Measurements from ENCODE around the gene NUDT16L1. TPM values are rescaled to one million over a fixed set of nuclear protein-coding genes. Genes with fewer than 3 reads are reported as not detected.
A peak's percentile ranks its signal among the peaks of the same experiment; 100 is the strongest.

The NUDT16L1 gene
- total and polyA plus RNA-seq, 2 of the 4 experiments (the other 2 are of a cell fraction): 22.9 to 44.3 TPM

- no peaks in the 10 kb centered on the region for H3K27me3 ChIP-seq (ENCODE audit: control insufficient read depth, insufficient read depth, low read length)
- no peaks in the 10 kb centered on the region for H3K9me1 ChIP-seq (ENCODE audit: insufficient read depth, low read length)
- ATAC-seq (ENCODE audit: low read depth) (peak; percentile 45; the same call in 1 of the 2 replicates), DNase-seq (no peak)
- no peaks in the 10 kb centered on the region for H3K4me1 ChIP-seq (ENCODE audit: control insufficient read depth, insufficient read depth, low read length)
- H3K79me1 ChIP-seq (ENCODE audit: low read depth in 1 of 2, low read length in 2 of 2): no peaks in the 10 kb centered on the region
- ChIA-PET CTCF (no interaction called here), POLR2A (ENCODE audit: unreplicated experiment) (no interaction called here)
- H3K9ac ChIP-seq (ENCODE audit: low read depth, low read length): no peak overlapping the region
- no peak overlapping the region for H3K14ac ChIP-seq (replicated peaks; ENCODE audit: low read depth, low read length)
- H2AK9ac ChIP-seq (replicated peaks; ENCODE audit: low read depth, low read length, poor library complexity): peak overlapping the region; percentile 72
- no peak overlapping the region for H2BK120ac ChIP-seq (ENCODE audit: low read depth, low read length)
- H3K36me3 ChIP-seq (ENCODE audit: control insufficient read depth, insufficient read depth, low read length): no peaks in the 10 kb centered on the region; the same call in 1 of the 2 replicates
- H3K9me3 ChIP-seq (ENCODE audit: control insufficient read depth, insufficient read depth, low read length): no peaks in the 10 kb centered on the region
- no peak overlapping the region for H4K91ac ChIP-seq (ENCODE audit: insufficient read depth, low read depth, low read length)
- no peak overlapping the region for H3K27ac ChIP-seq (ENCODE audit: insufficient read depth, low read length)
- dilution Hi-C loops (cut with HindIII; ENCODE audit: low sequenced_read_pairs, unreplicated experiment): no loop called here
- WGBS, 2 experiments (ENCODE audit: extremely low coverage in 2 of 2, insufficient read length in 1 of 2): 40% methylated on average over 1 of the region's 14 CpGs; no CpG with 5 or more reads in 1 of the 2 experiments
- H2BK5ac ChIP-seq (ENCODE audit: low read depth, low read length, poor library complexity, severe bottlenecking): no peak overlapping the region
- no peak overlapping the region for H4K8ac ChIP-seq (ENCODE audit: low read depth in 2 of 2, low read length in 2 of 2)
- TF ChIP-seq SMC3 (IDR thresholded peaks at IDR 0.05; ENCODE audit: low read depth, low read length): no peak
- no peak for TF ChIP-seq RAD21 (IDR thresholded peaks at IDR 0.05; ENCODE audit: low read length)
- TF ChIP-seq CTCF (conservative IDR thresholded peaks at IDR 0.05; ENCODE audit: low read depth, low read length): no peak
- TF ChIP-seq BHLHE40 (IDR thresholded peaks at IDR 0.05; ENCODE audit: low read depth, low read length): no peak
- no peak for TF ChIP-seq RFX5 (IDR thresholded peaks at IDR 0.05; ENCODE audit: low read depth, low read length)
- TF ChIP-seq MAFK (IDR thresholded peaks at IDR 0.05; ENCODE audit: low read depth, low read length): no peak
- TF ChIP-seq CHD1 (IDR thresholded peaks at IDR 0.05; ENCODE audit: low read depth, low read length): no peak
- TF ChIP-seq MAZ (IDR thresholded peaks at IDR 0.05; ENCODE audit: borderline replicate concordance, low read depth, low read length): no peak
- no peak for TF ChIP-seq POLR2A (IDR thresholded peaks at IDR 0.05; ENCODE audit: low read depth, low read length)
- TF ChIP-seq ELK1 (IDR thresholded peaks at IDR 0.05; ENCODE audit: borderline replicate concordance, low read depth, low read length): no peak
- no peak for TF ChIP-seq NFE2L2 (IDR thresholded peaks at IDR 0.05; ENCODE audit: low read depth, low read length)
- TF ChIP-seq, protein P1, sequence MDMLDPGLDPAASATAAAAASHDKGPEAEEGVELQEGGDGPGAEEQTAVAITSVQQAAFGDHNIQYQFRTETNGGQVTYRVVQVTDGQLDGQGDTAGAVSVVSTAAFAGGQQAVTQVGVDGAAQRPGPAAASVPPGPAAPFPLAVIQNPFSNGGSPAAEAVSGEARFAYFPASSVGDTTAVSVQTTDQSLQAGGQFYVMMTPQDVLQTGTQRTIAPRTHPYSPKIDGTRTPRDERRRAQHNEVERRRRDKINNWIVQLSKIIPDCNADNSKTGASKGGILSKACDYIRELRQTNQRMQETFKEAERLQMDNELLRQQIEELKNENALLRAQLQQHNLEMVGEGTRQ (IDR thresholded peaks at IDR 0.05; ENCODE audit: low read depth, low read length): no peak
- no peak for TF ChIP-seq CEBPB (IDR thresholded peaks at IDR 0.05; ENCODE audit: low read depth, low read length)
- TF ChIP-seq RCOR1 (IDR thresholded peaks at IDR 0.05; ENCODE audit: insufficient replicate concordance, low read length): no peak
- no peak for TF ChIP-seq FOS (IDR thresholded peaks at IDR 0.05; ENCODE audit: low read depth, low read length)
- TF ChIP-seq MXI1 (IDR thresholded peaks at IDR 0.05; ENCODE audit: borderline replicate concordance, low read depth, low read length): no peak
- H3K23ac ChIP-seq (ENCODE audit: low read depth, low read length): 0 out of 2 replicates have a peak overlapping the region, but pooled peaks have one; percentile 27
- H2AFZ ChIP-seq (replicated peaks; ENCODE audit: low read length, poor library complexity): peak overlapping the region; percentile 71
- H3K4me2 ChIP-seq (ENCODE audit: low read depth, low read length): peak overlapping the region; percentile 10; the same call in 1 of the 2 replicates
- H3K56ac ChIP-seq (ENCODE audit: extremely low read depth, insufficient read depth, low read length): no peak overlapping the region
- H2BK15ac ChIP-seq (ENCODE audit: low read depth, low read length): no peak overlapping the region
- H2AK5ac ChIP-seq (ENCODE audit: low read depth, low read length): no peak overlapping the region
- H3K4me3 ChIP-seq (ENCODE audit: insufficient read depth, low read depth, low read length): no peak overlapping the region
- in situ Hi-C loops (cut with MboI; ENCODE audit: low sequenced_read_pairs): no loop called here
- H3K18ac ChIP-seq (ENCODE audit: low read depth, low read length): no peak overlapping the region
- intact Hi-C loops (cut with micrococcal nuclease): no loop called here
- H4K5ac ChIP-seq (ENCODE audit: low read depth, low read length): no peak overlapping the region
- no peak overlapping the region for H2BK20ac ChIP-seq (ENCODE audit: low read depth, low read length)
- BruUV-seq (replicated peaks): no TSS peak
- no peak overlapping the region; the same call in 1 of the 2 replicates for H3K4ac ChIP-seq (ENCODE audit: low read depth, low read length)
- no peaks in the 10 kb centered on the region; the same call in 1 of the 2 replicates for H4K20me1 ChIP-seq (ENCODE audit: insufficient read depth, low read length)
Measured at GRCh38 chr16:4743226-4743878, 50.0 kb downstream of the NUDT16L1 start.
